HEK293 (cell line): Measurements from ENCODE around the gene SYNM.

Experiments
- CTCF ChIA-PET: fragments of 350-600 bp; formaldehyde crosslinking; extraction: SDS; loops from one replicate; lab custom pipeline; 2021; ENCODE audit warnings: antibody characterized with exemption; lab: Yijun Ruan, JAX
- POLR2A ChIA-PET: fragments of 300-600 bp; formaldehyde crosslinking; extraction: SDS; loops from one replicate; lab custom pipeline; 2020; ENCODE audit warnings: antibody characterized with exemption, inconsistent platforms; lab: Yijun Ruan, JAX
- H3K27ac ChIP-seq: fragments of 200-500 bp; sonication (Bioruptor generic); 2 replicates; pipeline ENCODE4 v1.5.1; 2014; ENCODE audit warnings: low read depth, low read length, control low read depth, inconsistent platforms; ENCODE audit errors: extremely low read depth
- H3K36me3 ChIP-seq, 2 experiments: fragments of 200-500 bp in 1 of 2; sonication (Bioruptor generic) in 1 of 2; 1 replicate in 1 of 2; 2 replicates in 1 of 2; pipeline ENCODE4 v1.5.1; 2014 to 2017; ENCODE audit warnings: inconsistent platforms in 2 of 2, low read length in 2 of 2; ENCODE audit not compliant: control insufficient read depth in 2 of 2, insufficient read depth in 1 of 2
- H3K4me1 ChIP-seq: fragments of 200-500 bp; sonication (Bioruptor generic); 2 replicates; pipeline ENCODE4 v1.5.1; 2014; ENCODE audit warnings: mild to moderate bottlenecking, low read length, inconsistent platforms; ENCODE audit not compliant: control insufficient read depth, insufficient read depth
- H3K4me3 ChIP-seq: 2 replicates; pipeline ENCODE4 v1.5.1; 2011; ENCODE audit warnings: low read depth, mild to moderate bottlenecking, control low read depth, low read length, moderate library complexity
- H3K9me3 ChIP-seq: fragments of 200-500 bp; sonication (Bioruptor generic); 2 replicates; pipeline ENCODE4 v1.5.1; 2014; ENCODE audit warnings: low read depth, low read length, inconsistent platforms; ENCODE audit not compliant: control insufficient read depth, insufficient read depth
- KLF10 ChIP-seq: fragments of 450-650 bp; IDR thresholded peaks from 2 replicates; pipeline ENCODE4 v1.5.1; 2018; ENCODE audit warnings: missing biosample characterization, mild to moderate bottlenecking, missing genetic modification characterization
- PRDM6 ChIP-seq: fragments of 450-650 bp; formaldehyde crosslinking; IDR thresholded peaks from 2 replicates; pipeline ENCODE4 v1.5.1; 2017; ENCODE audit warnings: missing biosample characterization, missing genetic modification characterization
- SETDB1 ChIP-seq: IDR thresholded peaks from one replicate; pipeline ENCODE4 v1.6.1; 2017; ENCODE audit warnings: mild to moderate bottlenecking, low read length, moderate library complexity, mixed read lengths; ENCODE audit not compliant: insufficient read length
- TRIM28 ChIP-seq: IDR thresholded peaks from 2 replicates; pipeline ENCODE4 v1.6.1; 2011; ENCODE audit warnings: low read length, control low read depth, borderline replicate concordance
- ZBTB10 ChIP-seq: fragments of 450-650 bp; formaldehyde crosslinking; IDR thresholded peaks from 2 replicates; pipeline ENCODE4 v1.5.1; 2016; ENCODE audit warnings: missing biosample characterization, missing genetic modification characterization
- ZBTB8A ChIP-seq: fragments of 450-650 bp; formaldehyde crosslinking; IDR thresholded peaks from 2 replicates; pipeline ENCODE4 v1.5.1; 2016; ENCODE audit warnings: missing biosample characterization, missing genetic modification characterization
- ZNF16 ChIP-seq: fragments of 450-650 bp; formaldehyde crosslinking; IDR thresholded peaks from 2 replicates; pipeline ENCODE4 v1.5.1; 2016; ENCODE audit warnings: low read depth, missing biosample characterization, missing genetic modification characterization
- ZNF19 ChIP-seq: fragments of 450-650 bp; formaldehyde crosslinking; IDR thresholded peaks from 2 replicates; pipeline ENCODE4; 2016; ENCODE audit warnings: missing biosample characterization, missing genetic modification characterization, low read depth
- ZNF23 ChIP-seq: fragments of 450-650 bp; formaldehyde crosslinking; IDR thresholded peaks from 2 replicates; pipeline ENCODE4 v1.5.1; 2016; ENCODE audit warnings: missing biosample characterization, missing genetic modification characterization, borderline replicate concordance
- ZNF24 ChIP-seq: fragments of 450-650 bp; formaldehyde crosslinking; IDR thresholded peaks from 2 replicates; pipeline ENCODE4 v1.5.1; 2016; ENCODE audit warnings: missing biosample characterization, missing genetic modification characterization
- ZNF362 ChIP-seq: fragments of 450-650 bp; formaldehyde crosslinking; IDR thresholded peaks from 2 replicates; pipeline ENCODE4 v1.5.1; 2016; ENCODE audit warnings: missing biosample characterization, missing genetic modification characterization
- ZNF433 ChIP-seq: fragments of 450-650 bp; formaldehyde crosslinking; IDR thresholded peaks from 2 replicates; pipeline ENCODE4 v1.5.1; 2016; ENCODE audit warnings: missing biosample characterization, missing genetic modification characterization, low read depth
- ZNF776 ChIP-seq: fragments of 450-650 bp; formaldehyde crosslinking; IDR thresholded peaks from 2 replicates; pipeline ENCODE4 v1.5.0; 2017; ENCODE audit warnings: missing biosample characterization, missing genetic modification characterization, borderline replicate concordance
- ZNF777 ChIP-seq: fragments of 450-650 bp; formaldehyde crosslinking; IDR thresholded peaks from 2 replicates; pipeline ENCODE4 v1.5.1; 2017; ENCODE audit warnings: missing biosample characterization, missing genetic modification characterization, borderline replicate concordance

Gene SYNM

GRCh38 chr15:99132122-99132521, 27.2 kb downstream of the SYNM start (continued):
- no peak for TF ChIP-seq ZNF19 (tag by site-specific recombination)
- TF ChIP-seq ZBTB10, result no peak

GRCh38 chr15:99132634-99133287, 27.9 kb downstream of the SYNM start:
- no peak overlapping the region; the same call in 1 of the 2 replicates for H3K27ac ChIP-seq
- H3K36me3 ChIP-seq, result peaks cover 4 to 75% of the 10 kb centered on the region in 2 experiments; a peak in 1 of 3 replicates
- H3K4me3 ChIP-seq, result no peak overlapping the region
- no peak for TF ChIP-seq ZNF16
- TF ChIP-seq ZBTB8A (tag by site-specific recombination), result no peak
- no peak for TF ChIP-seq ZNF433 (tag by site-specific recombination)
- 0 out of 2 replicates have a peak, but pooled peaks have one; percentile 18 for TF ChIP-seq KLF10 (tag by site-specific recombination)
- TF ChIP-seq ZNF23 (tag by site-specific recombination), result no peak
- no peak for TF ChIP-seq ZNF362 (tag by site-specific recombination)
- TF ChIP-seq SETDB1, result no peak
- TF ChIP-seq PRDM6 (tag by site-specific recombination), result peak; percentile 20; the same call in 1 of the 2 replicates
- TF ChIP-seq TRIM28, result no peak
- CTCF ChIA-PET, result no interaction called here
- peaks cover 10% of the 10 kb centered on the region for H3K4me1 ChIP-seq
- H3K9me3 ChIP-seq, result no peaks in the 10 kb centered on the region
- POLR2A ChIA-PET, result no interaction called here

- TF ChIP-seq ZNF24 (tag by site-specific recombination) (no peak), ZNF777 (tag by site-specific recombination) (no peak), ZNF776 (tag by site-specific recombination) (no peak)
- H3K4me1 ChIP-seq, result peaks cover 10% of the 10 kb centered on the region
- POLR2A ChIA-PET, result interaction anchor here (1.1 to 1.3 kb wide), 2 partner anchors 10 to 29 kb away, joined by 3 to 4 read pairs; partner anchors contain the start of gene SYNM
- no peaks in the 10 kb centered on the region for H3K9me3 ChIP-seq
- CTCF ChIA-PET, result interaction anchor here (0.7 to 1.3 kb wide), 4 partner anchors 10 to 694 kb away, joined by 3 read pairs; no protein-coding TSS in a partner anchor
- peaks cover 4 to 67% of the 10 kb centered on the region in 2 experiments; a peak in 1 of 3 replicates for H3K36me3 ChIP-seq
- no peak overlapping the region for H3K27ac ChIP-seq
- H3K4me3 ChIP-seq, result no peak overlapping the region
These were observed 29.5 kb downstream of the SYNM start for GRCh38 chr15:99134317-99134821.
